HG03175 (cell line): ENCODE measurements around the gene C2CD2.
A peak's percentile ranks its signal among the peaks of the same experiment; 100 is the strongest.

Experiments used
- ATAC-seq: cut with Tn5 transposase; IDR thresholded peaks from one replicate; pipeline ENCODE4 v1.9.1; 2021; ENCODE audit warnings: mild to moderate bottlenecking, moderate library complexity; ENCODE audit not compliant: unreplicated experiment

C2CD2 gene

DNA sequence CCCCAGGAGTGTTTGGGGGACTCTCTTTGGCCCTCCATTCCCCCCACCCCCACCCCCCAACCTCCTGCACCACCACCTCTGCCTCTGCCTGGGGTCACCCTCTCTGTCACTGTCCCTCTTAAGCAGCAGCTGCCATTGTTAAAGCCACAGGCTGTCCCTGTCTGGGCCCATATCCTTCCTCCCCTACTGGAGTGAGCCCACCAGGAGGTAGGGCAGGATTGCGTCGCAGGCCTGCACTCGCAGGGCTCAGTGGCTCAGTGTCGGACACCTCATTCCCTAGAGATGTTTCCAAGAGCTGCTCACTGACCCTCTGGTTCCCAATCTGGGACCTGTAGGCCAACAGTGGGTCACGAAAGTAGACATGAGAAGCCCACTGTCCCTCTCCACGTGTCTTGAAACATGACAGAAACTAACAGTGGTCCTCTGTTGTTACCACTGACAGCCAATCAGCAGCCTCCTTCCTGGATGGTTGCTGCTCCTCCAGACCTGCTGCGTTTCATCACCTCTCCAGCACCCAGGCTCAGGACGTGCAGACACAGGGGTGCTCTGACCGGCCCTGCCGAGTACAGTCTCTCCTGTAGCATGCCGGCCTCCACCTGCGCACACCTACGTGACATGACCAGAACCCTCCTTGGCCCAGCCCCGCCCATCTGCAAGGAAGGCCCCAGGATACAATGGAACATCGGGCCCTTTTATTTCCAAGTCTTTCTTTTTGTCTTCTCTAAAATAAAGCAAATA, 82.4 kb downstream of the C2CD2 start:
- no peak for ATAC-seq

DNA sequence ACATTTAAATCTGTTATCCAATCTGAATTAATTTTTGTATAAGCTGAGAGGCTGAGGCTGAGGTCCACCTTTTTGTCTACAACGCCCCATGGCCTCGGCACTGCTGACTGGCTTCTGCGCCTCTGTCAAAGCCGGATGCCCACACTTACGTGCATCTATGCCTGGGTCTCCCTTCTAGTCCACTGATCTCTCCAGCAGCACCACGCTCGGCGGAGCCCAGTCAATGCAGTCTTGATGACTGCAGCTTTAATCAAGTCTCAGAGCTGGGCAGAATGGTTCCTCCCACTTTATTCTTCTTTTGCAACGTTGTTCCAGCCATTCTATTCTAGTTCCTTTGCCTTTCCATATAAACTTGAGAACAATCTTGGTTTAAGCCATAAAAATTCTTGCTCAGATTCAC, 84.0 kb downstream of the C2CD2 start:
- no peak for ATAC-seq

DNA sequence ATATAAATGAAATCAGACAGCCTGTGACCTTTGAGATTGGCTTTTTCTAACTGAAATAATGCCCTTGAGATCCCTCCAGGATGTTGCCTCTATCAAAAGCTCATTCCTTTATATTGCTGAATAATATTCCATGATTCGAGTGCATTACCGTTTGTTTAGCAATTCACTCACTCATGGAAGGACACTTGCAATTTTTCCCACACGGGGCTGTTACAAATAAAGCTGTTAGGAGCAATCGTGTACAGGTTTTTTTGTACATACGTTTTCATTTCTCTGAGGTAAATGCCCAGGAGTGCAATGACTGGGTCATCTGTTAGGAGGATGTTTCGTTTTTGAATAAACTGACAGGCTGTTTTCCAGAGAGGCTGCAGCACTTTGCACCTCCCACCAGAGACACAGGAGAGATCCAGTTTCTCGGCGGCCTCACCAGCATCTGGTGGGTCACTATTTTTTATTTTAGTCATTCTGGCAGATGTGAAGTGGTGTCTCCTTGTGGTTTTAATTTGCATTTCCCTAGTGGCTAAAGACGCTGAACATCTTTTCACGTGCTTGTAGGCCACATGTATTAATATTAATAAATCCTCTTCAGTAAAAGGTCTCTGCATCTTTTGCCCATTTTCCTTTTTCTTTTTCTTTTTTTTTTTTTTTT, 85.6 kb downstream of the C2CD2 start:
- peak; percentile 71 for ATAC-seq

DNA sequence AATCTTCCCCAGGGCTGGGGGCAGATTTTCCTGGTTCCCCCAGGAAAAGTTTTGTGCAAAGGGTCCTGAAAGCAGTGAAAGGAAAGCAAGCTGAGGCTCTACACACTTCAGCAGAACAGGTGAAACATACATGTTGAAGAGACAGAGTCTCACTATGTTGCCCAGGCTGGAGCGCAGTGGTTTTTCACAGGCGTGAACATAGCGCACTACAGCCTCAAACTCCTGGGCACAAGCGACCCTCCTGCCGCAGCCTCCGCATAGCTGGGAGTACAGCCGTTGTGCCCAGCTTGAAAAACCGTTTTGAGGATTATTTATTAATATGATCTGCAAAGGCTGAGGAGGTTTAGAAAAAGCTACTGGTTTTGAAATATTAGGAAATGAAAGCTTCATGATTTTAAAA, 86.5 kb downstream of the C2CD2 start:
- no peak for ATAC-seq

DNA sequence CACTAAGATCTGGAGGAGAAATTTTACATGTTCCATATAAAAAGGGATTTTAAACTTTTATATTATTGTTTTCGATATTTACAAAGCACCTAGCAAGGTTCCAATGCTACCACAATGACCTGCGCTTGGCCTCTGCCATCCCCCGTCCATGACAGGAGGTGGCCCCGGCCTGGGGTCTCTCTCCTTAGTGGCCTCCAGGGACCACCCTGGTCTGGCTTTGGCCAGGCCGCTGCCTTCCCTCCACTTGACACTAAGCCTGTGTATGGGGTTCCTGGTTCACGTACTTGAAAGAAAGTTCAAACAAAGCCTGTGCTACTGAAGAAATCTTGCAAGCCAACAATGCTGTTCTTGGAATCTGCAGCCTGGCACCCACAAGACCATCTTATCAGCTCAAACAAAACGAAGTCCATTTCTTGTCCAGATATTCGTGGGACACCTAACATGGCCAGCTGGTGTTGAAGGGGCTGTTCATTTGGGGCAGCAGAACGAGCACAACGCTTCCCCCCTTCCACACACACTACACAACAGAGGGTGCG, 87.5 kb downstream of the C2CD2 start:
- ATAC-seq: no peak

DNA sequence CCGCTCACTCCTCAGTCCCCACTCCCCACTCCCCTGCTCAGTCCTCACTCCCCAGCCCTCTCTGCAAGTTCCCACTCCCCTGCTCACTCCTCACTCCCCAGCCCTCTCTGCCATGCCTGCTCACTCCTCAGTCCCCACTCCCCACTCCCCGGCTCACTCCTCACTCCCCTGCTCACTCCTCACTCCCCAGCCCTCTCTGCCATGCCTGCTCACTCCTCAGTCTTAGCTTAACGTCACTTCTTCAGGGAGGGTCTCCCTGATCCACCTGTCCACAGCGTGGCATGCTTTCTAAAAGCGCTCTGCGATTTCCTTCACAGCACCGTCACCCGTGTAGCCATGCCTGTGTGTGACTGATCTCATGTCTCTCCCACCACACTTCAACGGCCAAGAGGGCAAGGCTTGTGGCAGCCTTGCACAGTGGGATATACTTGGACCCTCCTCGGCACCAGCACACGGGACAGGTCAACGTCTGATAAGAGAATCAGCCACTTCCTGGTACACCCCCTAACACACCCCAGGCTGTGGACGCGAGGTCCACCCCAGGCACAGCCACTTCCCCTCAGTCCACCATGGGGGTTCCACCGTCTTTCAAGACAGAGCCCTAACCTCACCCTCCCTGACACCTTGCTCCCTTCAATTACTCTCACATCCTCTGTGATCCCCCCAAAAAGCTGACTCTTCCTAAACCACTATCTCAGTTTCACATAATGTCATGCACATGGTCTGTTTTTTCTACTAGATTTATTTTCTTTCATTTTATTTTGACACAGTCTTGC, 88.6 kb downstream of the C2CD2 start:
- ATAC-seq: no peak

GRCh38 chr21:41864311-41865001, 89.4 kb downstream of the C2CD2 start:
- ATAC-seq: no peak

DNA sequence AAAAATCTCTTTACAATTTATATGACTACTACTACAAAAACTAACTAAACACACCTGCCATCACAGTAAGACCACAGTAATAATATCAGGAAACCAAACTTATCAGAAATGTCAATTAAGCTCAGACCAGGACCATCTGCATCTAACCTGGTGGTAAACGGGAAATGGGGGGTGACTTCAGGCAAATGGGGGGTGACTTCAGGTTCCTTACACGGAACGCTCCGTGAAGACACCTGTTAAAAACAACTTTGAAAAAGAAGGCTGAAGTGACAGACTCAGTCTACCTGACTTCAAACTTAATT, 90.4 kb downstream of the C2CD2 start:
- no peak for ATAC-seq

DNA sequence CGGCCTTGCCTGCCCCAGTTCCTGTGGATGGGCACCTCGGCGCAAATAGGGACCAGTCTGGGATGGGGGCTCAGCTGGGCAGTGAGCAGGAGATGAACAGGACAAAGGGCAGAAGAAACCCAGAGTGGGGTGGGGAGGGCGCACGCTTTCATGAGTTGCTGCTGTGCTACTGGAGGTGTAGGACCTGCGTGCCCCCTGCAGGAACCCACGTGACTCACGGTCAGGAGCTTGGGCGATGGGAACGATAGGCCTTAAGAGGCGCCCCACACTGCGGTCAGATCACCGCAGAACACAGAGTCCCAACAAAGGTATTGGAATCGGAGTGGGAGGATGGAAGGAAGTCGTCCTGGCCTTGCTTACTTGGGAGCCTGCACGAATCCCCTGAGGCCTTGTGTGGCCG, 91.8 kb downstream of the C2CD2 start:
- ATAC-seq: no peak

DNA sequence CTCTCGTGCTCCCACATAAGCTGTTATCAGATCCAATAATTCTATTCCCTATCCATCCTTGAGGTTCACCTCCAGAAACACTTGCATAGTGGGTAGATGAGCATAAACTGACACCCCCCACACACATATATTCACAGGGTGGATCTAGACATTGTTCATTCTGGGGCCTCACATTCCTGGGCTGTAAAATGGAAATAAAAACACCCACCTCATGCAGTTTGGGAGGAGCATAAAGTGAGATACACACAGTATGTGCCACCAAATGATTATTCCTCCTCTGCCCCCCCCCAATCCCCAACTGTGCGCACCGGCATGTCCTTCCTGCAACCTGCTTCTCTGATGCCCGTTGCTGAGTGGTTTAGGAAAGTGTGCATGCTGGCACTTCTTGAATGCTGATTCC, 92.6 kb downstream of the C2CD2 start:
- ATAC-seq: no peak

GRCh38 chr21:41859297-41859980, 94.4 kb downstream of the C2CD2 start:
- no peak for ATAC-seq

DNA sequence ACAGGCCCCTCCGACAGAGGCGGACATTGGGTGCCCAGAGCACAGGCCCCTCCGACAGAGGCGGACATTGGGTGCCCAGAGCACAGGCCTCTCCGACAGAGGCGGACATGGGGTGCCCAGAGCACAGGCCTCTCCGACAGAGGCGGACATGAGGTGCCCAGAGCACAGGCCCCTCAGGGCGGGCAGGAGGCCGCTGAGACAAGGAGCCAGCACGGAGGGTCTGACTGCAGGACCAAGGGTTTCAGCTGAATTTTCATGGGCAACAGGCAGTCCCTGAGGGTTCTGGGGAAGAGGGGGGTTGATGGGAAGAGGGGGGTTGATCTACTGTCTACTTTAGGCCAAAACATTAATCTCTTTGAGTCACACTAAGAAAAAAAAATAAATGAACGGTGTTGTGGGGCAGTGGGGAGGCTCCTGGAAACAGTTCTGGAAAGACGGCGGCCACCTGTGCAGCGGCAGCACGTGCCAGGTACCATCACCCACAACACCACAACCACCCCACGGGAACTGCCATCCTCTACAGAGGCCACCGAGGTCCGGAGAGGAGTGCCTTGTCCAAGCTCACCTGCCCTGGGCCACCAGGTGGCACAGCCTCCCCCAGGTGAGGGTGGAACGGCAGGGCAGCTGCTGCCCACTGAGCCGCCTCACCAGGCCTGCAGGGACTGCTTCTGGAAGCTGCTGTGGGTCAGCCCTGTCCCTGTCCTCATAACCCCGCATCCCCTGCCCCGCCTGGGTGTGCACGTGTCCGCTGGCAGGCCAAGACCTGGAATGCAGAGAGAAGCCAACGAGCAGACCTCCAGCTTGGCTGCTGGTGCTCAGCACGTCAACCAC, 95.1 kb downstream of the C2CD2 start:
- no peak for ATAC-seq

GRCh38 chr21:41857771-41858300, 96.0 kb downstream of the C2CD2 start:
- no peak for ATAC-seq

- ATAC-seq: no peak
Measured at GRCh38 chr21:41856572-41856971, 97.2 kb downstream of the C2CD2 start.

DNA sequence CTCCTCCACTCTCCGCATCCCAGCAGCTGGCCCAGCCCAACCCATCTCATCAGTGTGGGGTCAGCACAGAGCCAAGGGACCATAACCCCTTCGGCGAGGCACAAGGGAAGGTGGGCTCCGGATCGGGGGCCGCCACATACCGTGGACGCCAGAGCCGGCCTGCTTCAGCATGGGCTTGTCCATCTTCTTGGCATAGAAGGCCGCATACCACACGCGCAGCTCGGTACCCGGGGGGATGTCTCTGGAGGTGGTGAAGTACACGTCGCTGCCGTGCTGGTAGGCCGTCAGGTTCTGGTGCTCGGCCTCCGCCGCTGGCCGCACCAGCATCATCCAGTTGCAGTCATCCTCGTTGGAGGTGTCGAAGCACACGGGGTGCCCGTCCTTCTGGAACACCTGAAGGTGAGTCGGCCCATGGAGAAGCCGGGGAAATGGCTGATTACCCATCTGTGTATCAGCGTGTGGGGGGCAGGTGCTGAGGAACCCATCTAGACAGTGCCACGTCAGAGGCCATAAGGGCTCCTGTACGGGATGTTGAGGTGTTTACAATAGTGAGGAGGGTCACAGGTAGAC, 99.3 kb downstream of the C2CD2 start:
- no peak for ATAC-seq

- ATAC-seq: no peak
Measured at GRCh38 chr21:41852929-41853320, 100.9 kb downstream of the C2CD2 start.

- no peak for ATAC-seq
Measured at GRCh38 chr21:41852151-41852928, 101.5 kb downstream of the C2CD2 start.

- no peak for ATAC-seq
Measured at GRCh38 chr21:41851090-41851790, 102.6 kb downstream of the C2CD2 start.
